Neural progenitor cell (in vitro differentiated cells): Measurements from ENCODE around the gene FAM118A. TPM values are rescaled to one million over a fixed set of nuclear protein-coding genes. Genes with fewer than 3 reads are reported as not detected.

Source experiments
- DNase-seq: peaks from one replicate; pipeline ENCODE4 v3.0.0-alpha.2; 2016; ENCODE audit warnings: low spot score
- H2AFZ ChIP-seq: fragments of 200-600 bp; sonication (generic); replicated peaks from 2 replicates; pipeline ENCODE4 v1.6.1; 2016; ENCODE audit warnings: antibody characterized with exemption
- H3F3A ChIP-seq: fragments of 200-600 bp; sonication (generic); 2 replicates; pipeline ENCODE4 v1.6.1; 2016; ENCODE audit warnings: antibody characterized with exemption, low read depth
- H3K27ac ChIP-seq: fragments of 200-600 bp; sonication (generic); 2 replicates; pipeline ENCODE4 v1.5.1; 2016; ENCODE audit warnings: mild to moderate bottlenecking
- H3K27me3 ChIP-seq: fragments of 200-600 bp; sonication (generic); 2 replicates; pipeline ENCODE4 v1.6.1; 2016; ENCODE audit warnings: mild to moderate bottlenecking, moderate library complexity
- H3K36me3 ChIP-seq: fragments of 200-600 bp; sonication (generic); 2 replicates; pipeline ENCODE4 v1.5.1; 2016
- H3K4me1 ChIP-seq: fragments of 200-600 bp; sonication (generic); 2 replicates; pipeline ENCODE4 v1.6.1; 2016; ENCODE audit warnings: mixed run types
- H3K4me2 ChIP-seq: fragments of 200-600 bp; sonication (generic); 2 replicates; pipeline ENCODE4 v1.6.1; 2016
- H3K4me3 ChIP-seq: fragments of 200-600 bp; sonication (generic); 2 replicates; pipeline ENCODE4 v1.5.1; 2016
- H3K79me2 ChIP-seq: fragments of 200-600 bp; sonication (generic); 2 replicates; pipeline ENCODE4 v1.6.1; 2016; ENCODE audit warnings: low read depth
- H3K9ac ChIP-seq: fragments of 200-600 bp; sonication (generic); 2 replicates; pipeline ENCODE4 v1.6.1; 2016
- H3K9me3 ChIP-seq: fragments of 200-600 bp; sonication (generic); 2 replicates; pipeline ENCODE4 v1.5.1; 2016; ENCODE audit warnings: low read depth
- H4K20me1 ChIP-seq: fragments of 200-600 bp; sonication (generic); 2 replicates; pipeline ENCODE4 v1.6.1; 2016; ENCODE audit warnings: low read depth
- H3K27ac Mint-ChIP-seq: 3 replicates; pipeline ENCODE4 v1.8.0; 2021; ENCODE audit warnings: mixed read lengths
- H3K27me3 Mint-ChIP-seq: 2 replicates; pipeline ENCODE4 v1.8.0; 2022; ENCODE audit warnings: low read depth, mild to moderate bottlenecking, inconsistent platforms, moderate library complexity, mixed read lengths; ENCODE audit not compliant: insufficient read depth
- H3K36me3 Mint-ChIP-seq: 3 replicates; pipeline ENCODE4 v1.8.0; 2021; ENCODE audit warnings: mixed read lengths
- H3K4me1 Mint-ChIP-seq: 3 replicates; pipeline ENCODE4 v1.8.0; 2021; ENCODE audit warnings: mixed read lengths
- H3K4me3 Mint-ChIP-seq: 3 replicates; pipeline ENCODE4 v1.8.0; 2021; ENCODE audit warnings: mild to moderate bottlenecking, moderate library complexity, mixed read lengths
- H3K9me3 Mint-ChIP-seq: 3 replicates; pipeline ENCODE4 v1.8.0; 2020; ENCODE audit warnings: mixed read lengths
- EZH2 ChIP-seq: fragments of 200-600 bp; sonication (generic); IDR thresholded peaks from 2 replicates; pipeline ENCODE4 v1.6.1; 2017; ENCODE audit warnings: antibody characterized with exemption, mild to moderate bottlenecking, moderate library complexity
- EZH2phosphoT487 ChIP-seq: fragments of 200-600 bp; sonication (generic); IDR thresholded peaks from 2 replicates; pipeline ENCODE4 v1.6.1; 2017; ENCODE audit warnings: antibody characterized with exemption
- total RNA-seq: library from RNA; depleted of rRNA; stranded (reverse); fragments of >200 nt; gene quantifications from 2 replicates; pipeline ENCODE4 v1.2.3, GENCODE V29; 2015; ENCODE audit warnings: low replicate concordance
- TF ChIP-seq, protein P1 (sequence below): fragments of 200-600 bp; sonication (generic); IDR thresholded peaks from 2 replicates; pipeline ENCODE4 v1.5.1; 2017; ENCODE audit warnings: antibody characterized with exemption, mild to moderate bottlenecking

FAM118A gene
- total RNA-seq, 1 donor from 2014 or later = 75.1 TPM

DNA sequence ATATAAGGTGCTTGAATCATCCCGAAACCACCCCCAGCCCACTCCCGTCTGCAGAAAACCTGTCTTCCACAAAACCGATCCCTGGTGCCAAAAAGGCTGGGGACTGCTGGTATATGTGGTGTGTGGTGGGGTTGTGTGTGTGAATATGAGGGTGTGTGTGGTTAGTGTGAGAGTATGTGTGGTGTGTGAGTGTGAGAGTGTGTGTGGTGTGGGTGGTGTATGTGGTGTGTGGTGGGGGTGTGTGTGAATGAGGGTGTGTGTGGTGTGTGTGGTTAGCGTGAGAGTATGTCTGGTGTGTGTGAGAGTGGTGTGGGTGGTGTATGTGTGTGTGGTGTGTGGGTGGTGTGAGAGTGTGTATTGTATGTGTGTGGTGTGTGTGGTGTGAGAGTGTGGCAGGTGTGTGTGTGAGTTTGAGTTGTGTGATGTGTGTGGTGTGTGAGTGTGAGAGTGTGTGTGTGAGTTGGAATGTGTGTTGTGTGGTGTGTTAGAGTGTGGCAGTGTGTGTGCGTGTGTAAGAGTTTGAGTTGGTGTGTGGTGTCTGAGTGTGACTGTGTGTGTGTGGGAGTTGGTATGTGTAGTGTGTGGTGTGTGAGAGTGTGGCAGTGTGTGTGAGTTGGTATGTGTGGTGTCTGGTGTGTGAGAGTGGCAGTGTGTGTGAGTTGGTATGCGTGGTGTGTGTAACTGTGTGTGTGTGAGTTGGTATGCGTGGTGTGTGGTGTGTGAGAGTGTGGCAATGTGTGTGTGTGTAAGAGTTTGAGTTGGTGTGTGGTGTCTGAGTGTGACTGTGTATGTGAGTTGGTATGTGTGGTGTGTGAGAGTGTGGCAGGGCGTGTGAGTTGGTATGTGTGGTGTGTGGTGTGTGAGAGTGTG lies 18.4 kb upstream of the FAM118A start:
- Histone ChIP-seq H3K79me2 (no peaks in the 10 kb centered on the region), H3K4me2 (no peak overlapping the region), H4K20me1 (no peaks in the 10 kb centered on the region), H3K4me3 (no peak overlapping the region), H3K9ac (no peak overlapping the region), H2AFZ (no peak overlapping the region), H3K27ac (no peak overlapping the region), H3K4me1 (peaks cover 9% of the 10 kb centered on the region), H3F3A (no peaks in the 10 kb centered on the region), H3K27me3 (peaks cover 18% of the 10 kb centered on the region), H3K9me3 (no peaks in the 10 kb centered on the region), H3K36me3 (no peaks in the 10 kb centered on the region)
- no peak for DNase-seq
- Mint-ChIP-seq H3K27me3 (peaks cover 15% of the 10 kb centered on the region), H3K4me3 (no peak overlapping the region), H3K9me3 (no peaks in the 10 kb centered on the region), H3K4me1 (peaks cover 11% of the 10 kb centered on the region), H3K27ac (no peak overlapping the region), H3K36me3 (no peaks in the 10 kb centered on the region)
- TF ChIP-seq EZH2phosphoT487 (no peak), EZH2 (no peak)
- TF ChIP-seq, protein P1, sequence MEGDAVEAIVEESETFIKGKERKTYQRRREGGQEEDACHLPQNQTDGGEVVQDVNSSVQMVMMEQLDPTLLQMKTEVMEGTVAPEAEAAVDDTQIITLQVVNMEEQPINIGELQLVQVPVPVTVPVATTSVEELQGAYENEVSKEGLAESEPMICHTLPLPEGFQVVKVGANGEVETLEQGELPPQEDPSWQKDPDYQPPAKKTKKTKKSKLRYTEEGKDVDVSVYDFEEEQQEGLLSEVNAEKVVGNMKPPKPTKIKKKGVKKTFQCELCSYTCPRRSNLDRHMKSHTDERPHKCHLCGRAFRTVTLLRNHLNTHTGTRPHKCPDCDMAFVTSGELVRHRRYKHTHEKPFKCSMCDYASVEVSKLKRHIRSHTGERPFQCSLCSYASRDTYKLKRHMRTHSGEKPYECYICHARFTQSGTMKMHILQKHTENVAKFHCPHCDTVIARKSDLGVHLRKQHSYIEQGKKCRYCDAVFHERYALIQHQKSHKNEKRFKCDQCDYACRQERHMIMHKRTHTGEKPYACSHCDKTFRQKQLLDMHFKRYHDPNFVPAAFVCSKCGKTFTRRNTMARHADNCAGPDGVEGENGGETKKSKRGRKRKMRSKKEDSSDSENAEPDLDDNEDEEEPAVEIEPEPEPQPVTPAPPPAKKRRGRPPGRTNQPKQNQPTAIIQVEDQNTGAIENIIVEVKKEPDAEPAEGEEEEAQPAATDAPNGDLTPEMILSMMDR = no peak

DNA sequence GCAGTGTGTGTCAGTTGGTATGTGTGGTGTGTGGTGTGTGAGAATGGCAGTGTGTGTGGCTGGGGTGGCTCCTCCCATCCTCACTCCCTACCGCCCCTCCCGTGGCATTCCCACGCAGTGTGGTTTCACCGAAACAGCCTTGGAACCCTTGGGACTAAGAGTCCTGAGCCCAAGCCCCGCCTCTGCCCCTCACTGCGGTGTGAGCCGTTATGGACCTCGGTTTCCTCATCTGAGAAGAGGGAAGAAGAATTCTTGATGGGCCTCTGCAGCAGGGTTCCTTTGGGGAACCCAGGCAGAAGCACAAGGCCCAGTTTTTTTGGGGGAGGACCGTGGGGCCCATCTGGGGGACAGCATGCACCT lies 17.8 kb upstream of the FAM118A start:
- Mint-ChIP-seq H3K27me3 (peaks cover 9% of the 10 kb centered on the region), H3K4me3 (no peak overlapping the region), H3K4me1 (peaks cover 4% of the 10 kb centered on the region), H3K9me3 (no peaks in the 10 kb centered on the region), H3K27ac (no peak overlapping the region), H3K36me3 (no peaks in the 10 kb centered on the region)
- Histone ChIP-seq H4K20me1 (no peaks in the 10 kb centered on the region), H3K9me3 (no peaks in the 10 kb centered on the region), H3K79me2 (no peaks in the 10 kb centered on the region), H3K4me2 (no peak overlapping the region), H3F3A (no peaks in the 10 kb centered on the region), H3K4me1 (peaks cover 9% of the 10 kb centered on the region), H2AFZ (no peak overlapping the region), H3K36me3 (no peaks in the 10 kb centered on the region), H3K27me3 (peaks cover 12% of the 10 kb centered on the region), H3K9ac (no peak overlapping the region), H3K27ac (no peak overlapping the region), H3K4me3 (no peak overlapping the region)
- DNase-seq = no peak
- TF ChIP-seq EZH2 (no peak), EZH2phosphoT487 (no peak)
- TF ChIP-seq, protein P1 = no peak

DNA sequence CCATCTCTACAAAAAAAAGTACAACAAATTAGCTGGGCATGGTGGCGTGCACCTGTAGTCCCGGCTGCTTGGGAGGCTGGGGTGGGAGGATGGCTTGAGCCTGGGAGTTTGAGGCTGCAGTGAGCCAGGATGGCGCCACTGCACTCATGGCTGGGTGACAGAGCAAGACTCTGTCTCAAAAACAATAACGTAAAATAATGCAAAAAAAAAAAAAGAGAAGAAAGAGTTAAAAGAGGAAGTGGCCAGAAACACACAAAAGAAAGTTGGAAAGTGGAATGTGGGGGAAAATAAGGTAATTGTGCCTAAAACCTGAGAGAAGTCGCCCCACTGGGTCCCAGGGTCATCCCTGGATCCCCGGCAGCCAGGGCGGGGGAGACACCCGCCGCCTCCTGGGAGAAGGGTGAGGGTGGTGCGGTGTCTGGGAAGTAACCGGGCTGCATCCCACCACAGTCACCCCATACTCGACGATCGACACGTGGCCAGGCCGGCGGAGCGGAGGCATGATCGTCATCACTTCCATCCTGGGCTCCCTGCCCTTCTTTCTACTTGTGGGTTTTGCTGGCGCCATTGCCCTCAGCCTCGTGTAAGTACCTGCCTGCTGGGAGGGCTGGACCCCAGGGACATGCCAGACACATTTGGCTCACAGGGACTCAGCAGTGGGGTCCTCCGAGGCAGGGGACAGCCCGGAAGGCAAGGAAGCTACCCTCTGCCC lies 16.8 kb upstream of the FAM118A start:
- H3K27me3 Mint-ChIP-seq = peaks cover 7% of the 10 kb centered on the region
- Histone ChIP-seq H2AFZ (no peak overlapping the region), H3K27ac (no peak overlapping the region), H3K27me3 (peaks cover 10% of the 10 kb centered on the region), H3F3A (no peaks in the 10 kb centered on the region), H3K9ac (no peak overlapping the region), H3K4me2 (no peak overlapping the region), H3K9me3 (no peaks in the 10 kb centered on the region), H3K4me3 (no peak overlapping the region), H3K4me1 (peaks cover 9% of the 10 kb centered on the region), H4K20me1 (no peaks in the 10 kb centered on the region), H3K79me2 (no peaks in the 10 kb centered on the region), H3K36me3 (no peaks in the 10 kb centered on the region)
- peaks cover 3% of the 10 kb centered on the region for H3K4me1 Mint-ChIP-seq
- H3K36me3 Mint-ChIP-seq = no peaks in the 10 kb centered on the region
- no peak overlapping the region for H3K4me3 Mint-ChIP-seq
- TF ChIP-seq, protein P1 = no peak
- TF ChIP-seq EZH2phosphoT487 (no peak), EZH2 (no peak)
- no peak overlapping the region for H3K27ac Mint-ChIP-seq
- no peaks in the 10 kb centered on the region for H3K9me3 Mint-ChIP-seq
- DNase-seq = no peak
